ENCODE results near the gene TTLL6.

- TF ChIP-seq, protein P1, sequence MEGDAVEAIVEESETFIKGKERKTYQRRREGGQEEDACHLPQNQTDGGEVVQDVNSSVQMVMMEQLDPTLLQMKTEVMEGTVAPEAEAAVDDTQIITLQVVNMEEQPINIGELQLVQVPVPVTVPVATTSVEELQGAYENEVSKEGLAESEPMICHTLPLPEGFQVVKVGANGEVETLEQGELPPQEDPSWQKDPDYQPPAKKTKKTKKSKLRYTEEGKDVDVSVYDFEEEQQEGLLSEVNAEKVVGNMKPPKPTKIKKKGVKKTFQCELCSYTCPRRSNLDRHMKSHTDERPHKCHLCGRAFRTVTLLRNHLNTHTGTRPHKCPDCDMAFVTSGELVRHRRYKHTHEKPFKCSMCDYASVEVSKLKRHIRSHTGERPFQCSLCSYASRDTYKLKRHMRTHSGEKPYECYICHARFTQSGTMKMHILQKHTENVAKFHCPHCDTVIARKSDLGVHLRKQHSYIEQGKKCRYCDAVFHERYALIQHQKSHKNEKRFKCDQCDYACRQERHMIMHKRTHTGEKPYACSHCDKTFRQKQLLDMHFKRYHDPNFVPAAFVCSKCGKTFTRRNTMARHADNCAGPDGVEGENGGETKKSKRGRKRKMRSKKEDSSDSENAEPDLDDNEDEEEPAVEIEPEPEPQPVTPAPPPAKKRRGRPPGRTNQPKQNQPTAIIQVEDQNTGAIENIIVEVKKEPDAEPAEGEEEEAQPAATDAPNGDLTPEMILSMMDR (IDR thresholded peaks at IDR 0.05; ENCODE audit: extremely low read depth in 1 of 2, insufficient read depth in 1 of 2, low read depth in 1 of 2, low read length in 2 of 2), result no peak
- TF ChIP-seq POLR2A (IDR thresholded peaks at IDR 0.05; ENCODE audit: low read depth, low read length) (no peak), EZH2 (IDR thresholded peaks at IDR 0.05; ENCODE audit: borderline replicate concordance, low read depth, low read length, severe bottlenecking) (no peak), MAX (IDR thresholded peaks at IDR 0.05; ENCODE audit: insufficient read depth, insufficient read length) (no peak)
Observed at GRCh38 chr17:48745381-48746275, 71.4 kb downstream of the TTLL6 start.
